Activated T-cell treated with anti-CD3 and anti-CD28 coated beads, Interleukin-2, amount 50 U/mL, for 24 hours (primary cell): ENCODE results near the gene ARHGEF17.

Experiments
- DNase-seq: peaks from one replicate; pipeline ENCODE4 v3.0.0-alpha.2; 2020
- H3K27ac Mint-ChIP-seq: 2 replicates; pipeline ENCODE4 v1.8.0; 2020; ENCODE audit warnings: mild to moderate bottlenecking, mixed read lengths
- H3K27me3 Mint-ChIP-seq: 2 replicates; pipeline ENCODE4 v1.8.0; 2020; ENCODE audit warnings: mixed read lengths
- H3K36me3 Mint-ChIP-seq: 2 replicates; pipeline ENCODE4 v1.8.0; 2020; ENCODE audit warnings: low read depth, mixed read lengths
- H3K4me1 Mint-ChIP-seq: 2 replicates; pipeline ENCODE4 v1.8.0; 2020; ENCODE audit warnings: low read depth, mixed read lengths
- H3K4me3 Mint-ChIP-seq: 2 replicates; pipeline ENCODE4 v1.8.0; 2020; ENCODE audit warnings: mild to moderate bottlenecking, moderate library complexity, mixed read lengths
- H3K9me3 Mint-ChIP-seq: 2 replicates; pipeline ENCODE4 v1.8.0; 2020; ENCODE audit warnings: mixed read lengths

ARHGEF17 gene

GRCh38 chr11:73311394-73311869 lies 3.4 kb downstream of the ARHGEF17 start:
- no peak for DNase-seq
- Mint-ChIP-seq H3K27me3 (peaks cover 19% of the 10 kb centered on the region), H3K4me3 (no peak overlapping the region), H3K36me3 (no peaks in the 10 kb centered on the region), H3K27ac (no peak overlapping the region), H3K4me1 (peaks cover 9% of the 10 kb centered on the region), H3K9me3 (no peaks in the 10 kb centered on the region)

GRCh38 chr11:73312036-73312435 lies 4.0 kb downstream of the ARHGEF17 start:
- H3K27ac Mint-ChIP-seq: no peak overlapping the region
- H3K9me3 Mint-ChIP-seq: no peaks in the 10 kb centered on the region
- no peaks in the 10 kb centered on the region for H3K36me3 Mint-ChIP-seq
- peaks cover 3% of the 10 kb centered on the region for H3K4me1 Mint-ChIP-seq
- H3K27me3 Mint-ChIP-seq: peaks cover 13% of the 10 kb centered on the region
- H3K4me3 Mint-ChIP-seq: no peak overlapping the region
- no peak for DNase-seq

- no peaks in the 10 kb centered on the region for H3K9me3 Mint-ChIP-seq
- no peak overlapping the region for H3K4me3 Mint-ChIP-seq
- no peak overlapping the region for H3K27ac Mint-ChIP-seq
- H3K27me3 Mint-ChIP-seq: peaks cover 10% of the 10 kb centered on the region
- no peaks in the 10 kb centered on the region for H3K4me1 Mint-ChIP-seq
- H3K36me3 Mint-ChIP-seq: no peaks in the 10 kb centered on the region
- DNase-seq: no peak
These were observed 4.8 kb downstream of the ARHGEF17 start for GRCh38 chr11:73312851-73313327.

- Mint-ChIP-seq H3K9me3 (no peaks in the 10 kb centered on the region), H3K4me1 (no peaks in the 10 kb centered on the region), H3K27ac (no peak overlapping the region), H3K27me3 (peaks cover 10% of the 10 kb centered on the region), H3K36me3 (no peaks in the 10 kb centered on the region), H3K4me3 (no peak overlapping the region)
- DNase-seq: no peak
These were observed 5.6 kb downstream of the ARHGEF17 start for GRCh38 chr11:73313652-73314051.

- Mint-ChIP-seq H3K27me3 (peaks cover 10% of the 10 kb centered on the region), H3K36me3 (no peaks in the 10 kb centered on the region), H3K9me3 (no peaks in the 10 kb centered on the region), H3K27ac (peak overlapping the region; percentile 8), H3K4me3 (no peak overlapping the region), H3K4me1 (no peaks in the 10 kb centered on the region)
- DNase-seq: no peak
These were observed 6.3 kb downstream of the ARHGEF17 start for GRCh38 chr11:73314117-73314961.

- no peak for DNase-seq
- H3K4me1 Mint-ChIP-seq: no peaks in the 10 kb centered on the region
- no peaks in the 10 kb centered on the region for H3K36me3 Mint-ChIP-seq
- H3K27ac Mint-ChIP-seq: no peak overlapping the region
- H3K4me3 Mint-ChIP-seq: no peak overlapping the region
- H3K9me3 Mint-ChIP-seq: no peaks in the 10 kb centered on the region
- H3K27me3 Mint-ChIP-seq: no peaks in the 10 kb centered on the region
These were observed 7.4 kb downstream of the ARHGEF17 start for GRCh38 chr11:73315293-73316020.

- DNase-seq: no peak
- H3K36me3 Mint-ChIP-seq: no peaks in the 10 kb centered on the region
- peaks cover under 1% of the 10 kb centered on the region for H3K4me1 Mint-ChIP-seq
- H3K9me3 Mint-ChIP-seq: no peaks in the 10 kb centered on the region
- no peak overlapping the region for H3K27ac Mint-ChIP-seq
- no peaks in the 10 kb centered on the region for H3K27me3 Mint-ChIP-seq
- no peak overlapping the region for H3K4me3 Mint-ChIP-seq
These were observed 8.3 kb downstream of the ARHGEF17 start for GRCh38 chr11:73316422-73316821.

- no peaks in the 10 kb centered on the region for H3K27me3 Mint-ChIP-seq
- H3K9me3 Mint-ChIP-seq: no peaks in the 10 kb centered on the region
- H3K4me3 Mint-ChIP-seq: no peak overlapping the region
- no peaks in the 10 kb centered on the region for H3K36me3 Mint-ChIP-seq
- H3K4me1 Mint-ChIP-seq: peaks cover 3% of the 10 kb centered on the region
- no peak overlapping the region for H3K27ac Mint-ChIP-seq
- no peak for DNase-seq
These were observed 9.3 kb downstream of the ARHGEF17 start for GRCh38 chr11:73317373-73317772.

- Mint-ChIP-seq H3K27me3 (no peaks in the 10 kb centered on the region), H3K4me1 (peaks cover 3% of the 10 kb centered on the region), H3K9me3 (no peaks in the 10 kb centered on the region), H3K27ac (no peak overlapping the region), H3K36me3 (no peaks in the 10 kb centered on the region), H3K4me3 (no peak overlapping the region)
- no peak for DNase-seq
These were observed 9.7 kb downstream of the ARHGEF17 start for GRCh38 chr11:73317803-73318202.

- Mint-ChIP-seq H3K27ac (no peak overlapping the region), H3K27me3 (no peaks in the 10 kb centered on the region), H3K4me1 (peaks cover 3% of the 10 kb centered on the region), H3K9me3 (no peaks in the 10 kb centered on the region), H3K36me3 (no peaks in the 10 kb centered on the region), H3K4me3 (no peak overlapping the region)
- DNase-seq: no peak
These were observed 10.5 kb downstream of the ARHGEF17 start for GRCh38 chr11:73318501-73319011.

- H3K4me1 Mint-ChIP-seq: peaks cover 3% of the 10 kb centered on the region
- no peak for DNase-seq
- no peak overlapping the region for H3K4me3 Mint-ChIP-seq
- no peaks in the 10 kb centered on the region for H3K36me3 Mint-ChIP-seq
- H3K27me3 Mint-ChIP-seq: no peaks in the 10 kb centered on the region
- H3K9me3 Mint-ChIP-seq: no peaks in the 10 kb centered on the region
- no peak overlapping the region for H3K27ac Mint-ChIP-seq
These were observed 12.9 kb downstream of the ARHGEF17 start for GRCh38 chr11:73320763-73321603.

- DNase-seq: no peak
- no peaks in the 10 kb centered on the region for H3K9me3 Mint-ChIP-seq
- no peaks in the 10 kb centered on the region for H3K27me3 Mint-ChIP-seq
- no peaks in the 10 kb centered on the region for H3K36me3 Mint-ChIP-seq
- H3K27ac Mint-ChIP-seq: no peak overlapping the region
- peaks cover 3% of the 10 kb centered on the region for H3K4me1 Mint-ChIP-seq
- no peak overlapping the region for H3K4me3 Mint-ChIP-seq
These were observed 13.7 kb downstream of the ARHGEF17 start for GRCh38 chr11:73321604-73322381.

- H3K9me3 Mint-ChIP-seq: no peaks in the 10 kb centered on the region
- no peak for DNase-seq
- no peak overlapping the region for H3K27ac Mint-ChIP-seq
- H3K4me3 Mint-ChIP-seq: no peak overlapping the region
- H3K36me3 Mint-ChIP-seq: no peaks in the 10 kb centered on the region
- H3K4me1 Mint-ChIP-seq: peaks cover 4% of the 10 kb centered on the region
- H3K27me3 Mint-ChIP-seq: no peaks in the 10 kb centered on the region
These were observed 14.6 kb downstream of the ARHGEF17 start for GRCh38 chr11:73322382-73323306.
